ENCODE measurements around the gene HTR3B. TPM values are rescaled to one million over a fixed set of nuclear protein-coding genes. Genes with fewer than 3 reads are reported as not detected.

Gene HTR3B
- total RNA-seq, 1 donor from 2014 or later: not detected

DNA sequence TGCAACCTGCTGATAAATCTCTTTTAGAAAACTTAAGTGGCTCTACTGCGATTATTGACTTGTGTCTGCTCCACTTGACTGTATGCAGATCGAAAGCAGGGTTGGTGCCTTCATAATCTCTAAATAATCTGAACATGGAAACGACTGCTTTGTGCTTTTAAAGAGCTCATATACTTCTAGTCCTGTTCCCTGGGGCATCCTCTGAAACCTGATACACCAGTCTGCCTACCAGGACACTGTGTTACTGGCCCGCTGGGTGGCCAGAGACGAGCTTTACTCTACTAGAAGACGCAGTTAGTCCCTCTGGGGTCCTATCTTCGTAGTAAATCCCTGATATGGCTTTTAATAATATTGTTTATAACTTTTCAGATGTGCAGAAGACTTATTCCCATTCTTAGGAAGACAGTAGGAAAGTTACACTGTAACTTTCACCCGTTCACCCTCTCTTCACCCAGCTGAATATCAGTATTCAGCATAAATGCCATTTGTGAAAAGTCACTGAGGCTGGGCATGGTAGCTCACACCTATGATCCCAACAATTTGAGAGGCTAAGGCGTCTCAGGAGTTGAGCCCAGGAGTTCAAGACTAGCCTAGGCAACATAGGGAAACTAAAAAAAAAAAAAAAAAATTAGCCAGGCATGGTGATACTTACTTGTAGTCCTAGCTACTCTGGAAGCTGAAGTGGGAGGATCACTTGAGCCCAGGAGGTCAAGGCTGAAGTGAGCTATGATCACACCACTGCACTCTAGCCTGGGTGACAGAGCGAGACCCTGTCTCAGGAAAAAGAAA, 9.0 kb upstream of the HTR3B start:
- no peak overlapping the region for H3K4me3 ChIP-seq
- H3K9me3 ChIP-seq: no peaks in the 10 kb centered on the region
- no peak overlapping the region for H3K27ac ChIP-seq
- no peak for ATAC-seq
- intact Hi-C loops (cut with DNase I): loop anchor here (10.0 kb wide), 1 partner anchor 369 kb away; no protein-coding TSS in a partner anchor
- TF ChIP-seq, protein P1, sequence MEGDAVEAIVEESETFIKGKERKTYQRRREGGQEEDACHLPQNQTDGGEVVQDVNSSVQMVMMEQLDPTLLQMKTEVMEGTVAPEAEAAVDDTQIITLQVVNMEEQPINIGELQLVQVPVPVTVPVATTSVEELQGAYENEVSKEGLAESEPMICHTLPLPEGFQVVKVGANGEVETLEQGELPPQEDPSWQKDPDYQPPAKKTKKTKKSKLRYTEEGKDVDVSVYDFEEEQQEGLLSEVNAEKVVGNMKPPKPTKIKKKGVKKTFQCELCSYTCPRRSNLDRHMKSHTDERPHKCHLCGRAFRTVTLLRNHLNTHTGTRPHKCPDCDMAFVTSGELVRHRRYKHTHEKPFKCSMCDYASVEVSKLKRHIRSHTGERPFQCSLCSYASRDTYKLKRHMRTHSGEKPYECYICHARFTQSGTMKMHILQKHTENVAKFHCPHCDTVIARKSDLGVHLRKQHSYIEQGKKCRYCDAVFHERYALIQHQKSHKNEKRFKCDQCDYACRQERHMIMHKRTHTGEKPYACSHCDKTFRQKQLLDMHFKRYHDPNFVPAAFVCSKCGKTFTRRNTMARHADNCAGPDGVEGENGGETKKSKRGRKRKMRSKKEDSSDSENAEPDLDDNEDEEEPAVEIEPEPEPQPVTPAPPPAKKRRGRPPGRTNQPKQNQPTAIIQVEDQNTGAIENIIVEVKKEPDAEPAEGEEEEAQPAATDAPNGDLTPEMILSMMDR (IDR thresholded peaks at IDR 0.05): no peak
- no peak for DNase-seq
- H3K27me3 ChIP-seq: no peaks in the 10 kb centered on the region
- H3K4me1 ChIP-seq: no peaks in the 10 kb centered on the region
- no peaks in the 10 kb centered on the region for H3K36me3 ChIP-seq

DNA sequence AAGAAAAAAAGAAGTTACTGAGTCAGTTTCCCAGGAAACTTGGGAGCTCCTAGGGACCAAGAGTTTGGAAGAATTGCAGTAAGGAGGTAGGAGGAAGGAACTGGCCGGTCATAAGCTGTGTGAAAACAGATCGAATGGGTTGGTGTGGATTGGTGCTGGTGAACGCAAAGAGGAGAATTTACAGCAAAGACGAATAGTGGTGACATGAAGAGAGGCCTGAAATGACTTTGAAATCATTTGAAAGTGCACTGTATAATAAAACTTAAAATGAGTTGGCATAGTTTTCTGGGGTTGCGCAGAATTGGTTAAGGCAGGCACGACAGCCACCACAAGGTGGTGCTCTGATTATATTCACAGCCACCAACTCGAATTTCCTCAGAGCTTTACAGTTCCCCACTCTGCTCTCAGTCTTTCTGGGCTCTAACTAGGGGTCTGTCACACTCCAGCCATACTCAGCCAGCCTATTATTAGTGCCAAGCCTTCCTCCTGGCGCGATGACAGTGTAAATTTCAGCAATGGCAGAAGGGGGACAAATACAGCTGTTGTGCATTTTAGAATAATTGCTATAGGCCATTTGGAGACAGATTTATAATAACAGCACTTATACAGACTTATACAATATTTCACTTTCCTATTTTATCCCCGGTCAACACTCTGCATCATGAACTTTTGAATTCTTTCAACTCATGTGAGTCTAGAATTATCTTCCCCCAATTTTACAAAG, 8.3 kb upstream of the HTR3B start:
- H3K9me3 ChIP-seq: no peaks in the 10 kb centered on the region
- intact Hi-C loops (cut with DNase I): loop anchor here (10.0 kb wide), 1 partner anchor 368 kb away; no protein-coding TSS in a partner anchor

DNA sequence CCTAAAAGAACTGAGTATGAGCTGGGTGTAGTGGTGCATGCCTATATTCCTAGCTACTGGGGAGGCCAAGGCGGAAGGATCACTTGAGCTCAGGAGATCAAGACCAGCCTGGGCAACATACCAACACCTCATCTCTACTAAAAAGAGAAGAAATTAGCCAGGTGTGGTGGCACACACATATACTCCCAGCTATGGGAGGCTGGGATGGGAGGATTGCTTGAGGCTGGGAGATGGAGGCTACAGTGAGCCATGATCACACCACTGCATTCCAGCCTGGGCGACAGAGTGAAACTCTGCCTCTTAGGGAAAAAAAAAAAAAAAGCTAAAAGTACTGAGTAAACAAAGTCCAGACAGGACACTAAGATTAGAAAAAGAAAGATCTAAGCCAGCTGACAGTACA, 3.5 kb upstream of the HTR3B start:
- no peaks in the 10 kb centered on the region for H3K4me1 ChIP-seq
- H3K27ac ChIP-seq: no peak overlapping the region
- DNase-seq (no peak), ATAC-seq (no peak)
- TF ChIP-seq, protein P1 (IDR thresholded peaks at IDR 0.05): no peak
- intact Hi-C loops (cut with DNase I): no loop called here
- H3K36me3 ChIP-seq: no peaks in the 10 kb centered on the region
- no peak overlapping the region for H3K4me3 ChIP-seq
- no peaks in the 10 kb centered on the region for H3K9me3 ChIP-seq
- H3K27me3 ChIP-seq: peaks cover 12% of the 10 kb centered on the region

More for the DNA sequence above, 8.3 kb upstream of the HTR3B start:
- Histone ChIP-seq H3K4me1 (no peaks in the 10 kb centered on the region), H3K27ac (no peak overlapping the region), H3K4me3 (no peak overlapping the region), H3K36me3 (no peaks in the 10 kb centered on the region), H3K27me3 (no peaks in the 10 kb centered on the region)
- no peak for DNase-seq
- TF ChIP-seq, protein P1 (IDR thresholded peaks at IDR 0.05): peak; percentile 80
- ATAC-seq: peak; percentile 83

- Histone ChIP-seq H3K4me1 (no peaks in the 10 kb centered on the region), H3K4me3 (no peak overlapping the region), H3K27me3 (peaks cover 12% of the 10 kb centered on the region), H3K27ac (no peak overlapping the region), H3K36me3 (no peaks in the 10 kb centered on the region), H3K9me3 (no peaks in the 10 kb centered on the region)
- TF ChIP-seq, protein P1 (IDR thresholded peaks at IDR 0.05): peak; percentile 21
- intact Hi-C loops (cut with DNase I): no loop called here
- DNase-seq (no peak), ATAC-seq (peak; percentile 54)
Measured at GRCh38 chr11:113906038-113906437, 1.4 kb downstream of the HTR3B start.

DNA sequence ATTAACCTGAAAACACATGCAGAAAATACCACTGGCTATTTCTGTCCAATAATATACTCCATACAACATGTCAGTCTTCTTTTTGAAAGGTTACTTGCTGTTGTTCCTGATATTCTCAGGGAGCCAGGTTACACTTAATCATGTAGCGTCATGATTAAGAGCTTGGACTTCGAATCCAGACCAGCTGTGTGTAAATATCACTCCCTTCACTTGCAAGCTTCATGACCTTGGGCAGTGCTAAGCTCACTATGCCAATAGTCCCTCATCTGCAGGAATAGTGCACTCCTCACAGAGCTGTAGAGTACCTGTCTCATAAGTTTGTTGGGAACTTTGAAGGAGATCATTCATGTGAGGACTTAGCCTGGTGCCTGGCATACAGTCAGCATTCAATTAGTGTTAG, 1.9 kb downstream of the HTR3B start:
- H3K27me3 ChIP-seq: peaks cover 12% of the 10 kb centered on the region
- H3K9me3 ChIP-seq: no peaks in the 10 kb centered on the region
- H3K36me3 ChIP-seq: no peaks in the 10 kb centered on the region
- no peak for ATAC-seq
- H3K4me1 ChIP-seq: no peaks in the 10 kb centered on the region
- TF ChIP-seq, protein P1 (IDR thresholded peaks at IDR 0.05): no peak
- DNase-seq: no peak
- intact Hi-C loops (cut with DNase I): no loop called here
- no peak overlapping the region for H3K4me3 ChIP-seq
- no peak overlapping the region for H3K27ac ChIP-seq
